HEK293 (cell line): Measurements from ENCODE around the gene ALPG.
"Not testable (repeated sequence)": the region's sequence is repeated elsewhere in the genome, so short reads cannot be mapped to it uniquely, and the experiment has no call there.

Experiments used
- CTCF ChIA-PET: fragments of 350-600 bp; formaldehyde crosslinking; extraction: SDS; loops from one replicate; lab custom pipeline; 2021; ENCODE audit warnings: antibody characterized with exemption; lab: Yijun Ruan, JAX
- POLR2A ChIA-PET: fragments of 300-600 bp; formaldehyde crosslinking; extraction: SDS; loops from one replicate; lab custom pipeline; 2020; ENCODE audit warnings: antibody characterized with exemption, inconsistent platforms; lab: Yijun Ruan, JAX
- H3K27ac ChIP-seq: fragments of 200-500 bp; sonication (Bioruptor generic); 2 replicates; pipeline ENCODE4 v1.5.1; 2014; ENCODE audit warnings: low read depth, low read length, control low read depth, inconsistent platforms; ENCODE audit errors: extremely low read depth
- H3K36me3 ChIP-seq, 2 experiments: fragments of 200-500 bp in 1 of 2; sonication (Bioruptor generic) in 1 of 2; 1 replicate in 1 of 2; 2 replicates in 1 of 2; pipeline ENCODE4 v1.5.1; 2014 to 2017; ENCODE audit warnings: inconsistent platforms in 2 of 2, low read length in 2 of 2; ENCODE audit not compliant: control insufficient read depth in 2 of 2, insufficient read depth in 1 of 2
- H3K4me1 ChIP-seq: fragments of 200-500 bp; sonication (Bioruptor generic); 2 replicates; pipeline ENCODE4 v1.5.1; 2014; ENCODE audit warnings: mild to moderate bottlenecking, low read length, inconsistent platforms; ENCODE audit not compliant: control insufficient read depth, insufficient read depth
- H3K4me3 ChIP-seq: 2 replicates; pipeline ENCODE4 v1.5.1; 2011; ENCODE audit warnings: low read depth, mild to moderate bottlenecking, control low read depth, low read length, moderate library complexity
- H3K9me3 ChIP-seq: fragments of 200-500 bp; sonication (Bioruptor generic); 2 replicates; pipeline ENCODE4 v1.5.1; 2014; ENCODE audit warnings: low read depth, low read length, inconsistent platforms; ENCODE audit not compliant: control insufficient read depth, insufficient read depth
- ATF2 ChIP-seq: fragments of 450-650 bp; formaldehyde crosslinking; IDR thresholded peaks from 2 replicates; pipeline ENCODE4 v1.5.1; 2016; ENCODE audit warnings: missing biosample characterization, missing genetic modification characterization, low read depth
- BCL11A ChIP-seq: fragments of 450-650 bp; formaldehyde crosslinking; IDR thresholded peaks from 2 replicates; pipeline ENCODE4 v1.5.1; 2016; ENCODE audit warnings: low read depth, missing biosample characterization, missing genetic modification characterization
- GLIS1 ChIP-seq: fragments of 450-650 bp; formaldehyde crosslinking; IDR thresholded peaks from 2 replicates; pipeline ENCODE4 v1.5.1; 2016; ENCODE audit warnings: missing biosample characterization, missing genetic modification characterization
- OVOL3 ChIP-seq: fragments of 450-650 bp; formaldehyde crosslinking; IDR thresholded peaks from 2 replicates; pipeline ENCODE4 v1.5.1; 2016; ENCODE audit warnings: missing biosample characterization, missing genetic modification characterization
- SP3 ChIP-seq: fragments of 450-650 bp; formaldehyde crosslinking; IDR thresholded peaks from 2 replicates; pipeline ENCODE4 v1.5.1; 2016; ENCODE audit warnings: missing biosample characterization, missing genetic modification characterization
- ZFP3 ChIP-seq: fragments of 450-650 bp; formaldehyde crosslinking; IDR thresholded peaks from 2 replicates; pipeline ENCODE4 v1.5.1; 2016; ENCODE audit warnings: low read depth, missing biosample characterization, missing genetic modification characterization
- ZNF114 ChIP-seq: fragments of 450-650 bp; formaldehyde crosslinking; IDR thresholded peaks from 2 replicates; pipeline ENCODE4 v1.5.0; 2017; ENCODE audit warnings: missing biosample characterization, missing genetic modification characterization
- ZNF174 ChIP-seq: fragments of 450-650 bp; formaldehyde crosslinking; IDR thresholded peaks from 2 replicates; pipeline ENCODE4 v1.5.0; 2017; ENCODE audit warnings: missing biosample characterization, mild to moderate bottlenecking, missing genetic modification characterization
- ZNF202 ChIP-seq: fragments of 450-650 bp; formaldehyde crosslinking; IDR thresholded peaks from 2 replicates; pipeline ENCODE4 v1.5.1; 2016; ENCODE audit warnings: missing biosample characterization, missing genetic modification characterization, borderline replicate concordance
- ZNF211 ChIP-seq: fragments of 450-650 bp; formaldehyde crosslinking; IDR thresholded peaks from 2 replicates; pipeline ENCODE4 v1.5.1; 2016; ENCODE audit warnings: low read depth, missing biosample characterization, missing genetic modification characterization
- ZNF214 ChIP-seq: fragments of 450-650 bp; formaldehyde crosslinking; IDR thresholded peaks from 2 replicates; pipeline ENCODE4 v1.5.1; 2017; ENCODE audit warnings: missing biosample characterization, mild to moderate bottlenecking, missing genetic modification characterization, borderline replicate concordance
- ZNF324 ChIP-seq: fragments of 450-650 bp; formaldehyde crosslinking; IDR thresholded peaks from 2 replicates; pipeline ENCODE4 v1.5.1; 2016; ENCODE audit warnings: missing biosample characterization, missing genetic modification characterization
- ZNF37A ChIP-seq: fragments of 450-650 bp; IDR thresholded peaks from 2 replicates; pipeline ENCODE4 v1.5.1; 2018; ENCODE audit warnings: missing biosample characterization, missing genetic modification characterization
- ZNF585B ChIP-seq: fragments of 450-650 bp; formaldehyde crosslinking; IDR thresholded peaks from 2 replicates; pipeline ENCODE4 v1.5.1; 2016; ENCODE audit warnings: missing biosample characterization, missing genetic modification characterization
- ZNF621 ChIP-seq: fragments of 450-650 bp; formaldehyde crosslinking; IDR thresholded peaks from 2 replicates; pipeline ENCODE4 v1.5.1; 2017; ENCODE audit warnings: missing biosample characterization, missing genetic modification characterization
- ZNF677 ChIP-seq: fragments of 450-650 bp; IDR thresholded peaks from 2 replicates; pipeline ENCODE4 v1.5.0; 2018; ENCODE audit warnings: missing biosample characterization, mild to moderate bottlenecking, missing genetic modification characterization, moderate library complexity
- ZNF785 ChIP-seq: fragments of 450-650 bp; formaldehyde crosslinking; IDR thresholded peaks from 2 replicates; pipeline ENCODE4 v1.5.1; 2016; ENCODE audit warnings: missing biosample characterization, missing genetic modification characterization
- ZNF791 ChIP-seq: fragments of 450-650 bp; formaldehyde crosslinking; IDR thresholded peaks from 2 replicates; pipeline ENCODE4 v1.5.1; 2016; ENCODE audit warnings: missing biosample characterization, missing genetic modification characterization
- TF ChIP-seq, protein P1 (sequence below): fragments of 450-650 bp; formaldehyde crosslinking; IDR thresholded peaks from 2 replicates; pipeline ENCODE4 v1.5.1; 2017; ENCODE audit warnings: missing biosample characterization, missing genetic modification characterization
- TF ChIP-seq, protein P2 (sequence below): sonication (generic); formaldehyde crosslinking; IDR thresholded peaks from 2 replicates; pipeline ENCODE4 v1.8.1; 2022; ENCODE audit warnings: mild to moderate bottlenecking, moderate library complexity, missing genetic modification reagents

The ALPG gene

DNA sequence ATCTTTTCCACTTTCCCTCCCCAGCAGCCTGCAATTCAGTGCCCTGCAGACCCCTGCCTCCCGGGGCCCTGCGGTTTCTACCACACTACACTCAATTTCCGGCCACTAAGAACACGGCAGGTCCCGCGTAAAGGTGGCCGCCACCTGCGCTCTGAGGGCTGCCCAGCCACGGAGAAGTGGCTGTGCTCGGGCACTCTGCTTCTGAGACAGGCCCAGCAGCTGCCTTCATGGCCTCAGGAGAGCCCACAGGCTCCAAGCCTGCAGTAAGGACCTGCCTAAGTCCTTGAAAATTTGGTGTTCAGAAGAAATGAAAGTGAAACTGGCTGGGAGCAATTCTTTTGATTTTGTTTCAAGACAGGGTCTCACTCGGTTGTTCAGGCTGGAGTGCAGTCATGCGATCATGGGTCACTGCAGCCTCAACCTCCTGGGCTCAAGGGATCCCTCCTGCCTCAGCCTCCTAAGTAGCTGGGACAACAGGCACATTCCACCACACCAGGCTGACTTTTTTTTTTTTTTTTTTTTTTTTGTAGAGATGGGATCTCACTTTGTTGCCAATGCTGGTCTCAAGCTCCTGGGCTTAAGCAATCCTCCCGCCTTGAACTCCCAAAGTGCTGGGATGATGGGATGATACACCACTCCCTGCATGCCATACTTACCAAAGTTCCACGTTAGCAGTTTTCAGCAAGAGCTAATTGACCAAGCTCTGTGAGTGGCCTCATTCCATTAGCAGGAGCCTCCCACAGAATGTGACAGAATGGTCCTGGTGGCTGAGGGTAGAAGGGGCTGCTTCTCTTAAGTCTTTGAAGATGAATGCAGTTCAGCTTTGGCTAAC is 42.6 kb upstream of the ALPG start:
- Histone ChIP-seq H3K4me3 (no peak overlapping the region), H3K4me1 (no peaks in the 10 kb centered on the region), H3K9me3 (no peaks in the 10 kb centered on the region), H3K27ac (no peak overlapping the region), H3K36me3 (no peaks in the 10 kb centered on the region)
- POLR2A ChIA-PET, result no interaction called here
- no peak for TF ChIP-seq ZNF37A (tag by site-specific recombination)
- TF ChIP-seq ZNF621, result no peak
- no peak for TF ChIP-seq ZNF214 (tag by site-specific recombination)
- no peak for TF ChIP-seq ZNF324 (tag by site-specific recombination)
- TF ChIP-seq OVOL3 (tag by site-specific recombination), result no peak
- TF ChIP-seq ZFP3 (tag by site-specific recombination), result no peak
- no peak for TF ChIP-seq ZNF114 (tag by site-specific recombination)
- no peak for TF ChIP-seq ZNF677 (tag by site-specific recombination)
- TF ChIP-seq ZNF785, result no peak
- TF ChIP-seq GLIS1 (tag by site-specific recombination), result no peak
- TF ChIP-seq ZNF174, result no peak
- TF ChIP-seq ZNF585B, result no peak
- TF ChIP-seq SP3 (tag by site-specific recombination), result no peak
- TF ChIP-seq ZNF211 (tag by site-specific recombination), result no peak
- no peak for TF ChIP-seq ATF2
- TF ChIP-seq ZNF791, result no peak
- TF ChIP-seq, protein P1, sequence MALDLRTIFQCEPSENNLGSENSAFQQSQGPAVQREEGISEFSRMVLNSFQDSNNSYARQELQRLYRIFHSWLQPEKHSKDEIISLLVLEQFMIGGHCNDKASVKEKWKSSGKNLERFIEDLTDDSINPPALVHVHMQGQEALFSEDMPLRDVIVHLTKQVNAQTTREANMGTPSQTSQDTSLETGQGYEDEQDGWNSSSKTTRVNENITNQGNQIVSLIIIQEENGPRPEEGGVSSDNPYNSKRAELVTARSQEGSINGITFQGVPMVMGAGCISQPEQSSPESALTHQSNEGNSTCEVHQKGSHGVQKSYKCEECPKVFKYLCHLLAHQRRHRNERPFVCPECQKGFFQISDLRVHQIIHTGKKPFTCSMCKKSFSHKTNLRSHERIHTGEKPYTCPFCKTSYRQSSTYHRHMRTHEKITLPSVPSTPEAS (tag by site-specific recombination), result no peak
- TF ChIP-seq, protein P2, sequence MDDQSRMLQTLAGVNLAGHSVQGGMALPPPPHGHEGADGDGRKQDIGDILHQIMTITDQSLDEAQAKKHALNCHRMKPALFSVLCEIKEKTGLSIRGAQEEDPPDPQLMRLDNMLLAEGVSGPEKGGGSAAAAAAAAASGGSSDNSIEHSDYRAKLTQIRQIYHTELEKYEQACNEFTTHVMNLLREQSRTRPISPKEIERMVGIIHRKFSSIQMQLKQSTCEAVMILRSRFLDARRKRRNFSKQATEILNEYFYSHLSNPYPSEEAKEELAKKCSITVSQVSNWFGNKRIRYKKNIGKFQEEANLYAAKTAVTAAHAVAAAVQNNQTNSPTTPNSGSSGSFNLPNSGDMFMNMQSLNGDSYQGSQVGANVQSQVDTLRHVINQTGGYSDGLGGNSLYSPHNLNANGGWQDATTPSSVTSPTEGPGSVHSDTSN (CRISPR knock-in tag), result no peak
- TF ChIP-seq ZNF202 (tag by site-specific recombination), result no peak
- no peak for TF ChIP-seq BCL11A (tag by site-specific recombination)
- CTCF ChIA-PET, result interaction anchor here (0.6 to 1.5 kb wide), 7 partner anchors 49 to 466 kb away, joined by 3 to 4 read pairs (median 3); no protein-coding TSS in a partner anchor

- POLR2A ChIA-PET, H3K4me3 ChIP-seq, H3K9me3 ChIP-seq, H3K27ac ChIP-seq, H3K4me1 ChIP-seq, H3K36me3 ChIP-seq: not testable (repeated sequence)
- CTCF ChIA-PET, result interaction anchor here (0.6 to 5.2 kb wide), 9 partner anchors 10 to 464 kb away, joined by 3 to 49 read pairs (median 5); no protein-coding TSS in a partner anchor
Observed at GRCh38 chr2:232364806-232365594, 41.6 kb upstream of the ALPG start.
